ENCODE measurements around the gene MMP11.

GRCh38 chr22:23773483-23774113 is 949 bp downstream of the MMP11 start:
- no peak for TF ChIP-seq TAF1 (conservative IDR thresholded peaks at IDR 0.05)
- TF ChIP-seq CTCF (IDR thresholded peaks at IDR 0.05; ENCODE audit: low read depth, low read length, missing input control), result no peak
- no peak for TF ChIP-seq MAX (IDR thresholded peaks at IDR 0.05)
- TF ChIP-seq JUND (IDR thresholded peaks at IDR 0.05), result no peak
- no peak for TF ChIP-seq YY1 (IDR thresholded peaks at IDR 0.05)

Measured in liver (tissue), 3 donors.